ENCODE results near the gene TARS3.
A peak's percentile ranks its signal among the peaks of the same experiment; 100 is the strongest.
"Not testable (repeated sequence)": the region's sequence is repeated elsewhere in the genome, so short reads cannot be mapped to it uniquely, and the experiment has no call there.

Gene TARS3

GRCh38 chr15:101723874-101724674 is at the start of gene TARS3:
TSS of gene TARS3 (minus strand) at chr15:101724473. CDS start at chr15:101724387, 86 bp downstream.
- TF ChIP-seq ARNTL (CRISPR knock-in tag; IDR thresholded peaks at IDR 0.05; ENCODE audit: borderline replicate concordance, low read depth) (no peak), ZNF70 (CRISPR knock-in tag; IDR thresholded peaks at IDR 0.05) (no peak), OSR1 (CRISPR knock-in tag; IDR thresholded peaks at IDR 0.05) (no peak), RARB (CRISPR knock-in tag; IDR thresholded peaks at IDR 0.05) (no peak), SNAI2 (CRISPR knock-in tag; IDR thresholded peaks at IDR 0.05) (no peak), PPARA (CRISPR knock-in tag; IDR thresholded peaks at IDR 0.05; ENCODE audit: borderline replicate concordance) (no peak), GLIS3 (CRISPR knock-in tag; IDR thresholded peaks at IDR 0.05) (no peak), ZFP3 (CRISPR knock-in tag; IDR thresholded peaks at IDR 0.05) (peak; percentile 61; the same call in 1 of the 2 replicates)
- ATAC-seq: peak; percentile 98

GRCh38 chr15:101773496-101774100 is 49.3 kb upstream of the TARS3 start:
- ATAC-seq: no peak
- TF ChIP-seq ARNTL (CRISPR knock-in tag; IDR thresholded peaks at IDR 0.05; ENCODE audit: borderline replicate concordance, low read depth): no peak
- no peak for TF ChIP-seq CSRNP3 (CRISPR knock-in tag; IDR thresholded peaks at IDR 0.05)
- no peak for TF ChIP-seq TOX (CRISPR knock-in tag; IDR thresholded peaks at IDR 0.05; ENCODE audit: borderline replicate concordance)
- no peak for TF ChIP-seq ZFP3 (CRISPR knock-in tag; IDR thresholded peaks at IDR 0.05)
- TF ChIP-seq RARB (CRISPR knock-in tag; IDR thresholded peaks at IDR 0.05): no peak
- no peak for TF ChIP-seq BACH2 (CRISPR knock-in tag; IDR thresholded peaks at IDR 0.05; ENCODE audit: borderline replicate concordance)
- TF ChIP-seq CSDC2 (CRISPR knock-in tag; IDR thresholded peaks at IDR 0.05): no peak
- no peak for TF ChIP-seq ZNF565 (CRISPR knock-in tag; conservative IDR thresholded peaks at IDR 0.05; ENCODE audit: low read depth)
- no peak for TF ChIP-seq ISL1 (CRISPR knock-in tag; IDR thresholded peaks at IDR 0.05)
- no peak for TF ChIP-seq GLIS3 (CRISPR knock-in tag; IDR thresholded peaks at IDR 0.05)
- TF ChIP-seq ZFP30 (CRISPR knock-in tag; IDR thresholded peaks at IDR 0.05): no peak
- TF ChIP-seq POU6F1 (CRISPR knock-in tag; IDR thresholded peaks at IDR 0.05; ENCODE audit: borderline replicate concordance, low read depth): no peak
- TF ChIP-seq TCF4 (CRISPR knock-in tag; IDR thresholded peaks at IDR 0.05; ENCODE audit: borderline replicate concordance): no peak
- TF ChIP-seq OSR1 (CRISPR knock-in tag; IDR thresholded peaks at IDR 0.05): no peak
- no peak for TF ChIP-seq TSHZ2 (CRISPR knock-in tag; IDR thresholded peaks at IDR 0.05)
- TF ChIP-seq CREB5 (CRISPR knock-in tag; IDR thresholded peaks at IDR 0.05; ENCODE audit: low read depth): no peak

- no peak for TF ChIP-seq POU6F1 (CRISPR knock-in tag; IDR thresholded peaks at IDR 0.05; ENCODE audit: borderline replicate concordance, low read depth)
- TF ChIP-seq TOX (CRISPR knock-in tag; IDR thresholded peaks at IDR 0.05; ENCODE audit: borderline replicate concordance): no peak
- no peak for TF ChIP-seq CREB5 (CRISPR knock-in tag; IDR thresholded peaks at IDR 0.05; ENCODE audit: low read depth)
- TF ChIP-seq ZFP30 (CRISPR knock-in tag; IDR thresholded peaks at IDR 0.05): no peak
- TF ChIP-seq GLIS3 (CRISPR knock-in tag; IDR thresholded peaks at IDR 0.05): no peak
- no peak for TF ChIP-seq OSR1 (CRISPR knock-in tag; IDR thresholded peaks at IDR 0.05)
- no peak for TF ChIP-seq PATZ1 (CRISPR knock-in tag; IDR thresholded peaks at IDR 0.05; ENCODE audit: borderline replicate concordance)
- TF ChIP-seq ZNF8 (CRISPR knock-in tag; IDR thresholded peaks at IDR 0.05): no peak
- ATAC-seq: no peak
These were observed 48.6 kb upstream of the TARS3 start for GRCh38 chr15:101772921-101773320.

GRCh38 chr15:101767083-101767640 is 42.9 kb upstream of the TARS3 start:
- ATAC-seq: not testable (repeated sequence)
